ENCODE measurements around the gene SUMF2. TPM values are rescaled to one million over a fixed set of nuclear protein-coding genes. Genes with fewer than 3 reads are reported as not detected.
"Not testable (repeated sequence)": the region's sequence is repeated elsewhere in the genome, so short reads cannot be mapped to it uniquely, and the experiment has no call there.

SUMF2 gene
- total and polyA plus RNA-seq, 7 experiments from 2014 or later = 120 to 196 (median 156) TPM

- no peaks in the 10 kb centered on the region for H3K27me3 Mint-ChIP-seq
- ATAC-seq = peak; percentile 32
- intact Hi-C loops (cut with micrococcal nuclease) = no loop called here
- H3K4me3 ChIP-seq (ENCODE audit: low read length) = no peak within 1 kb of the TSS
- no peaks in the 10 kb centered on the region for H3K9me3 ChIP-seq (ENCODE audit: control insufficient read depth in 2 of 3, low read length in 3 of 3)
- H3K27me3 ChIP-seq (ENCODE audit: control insufficient read depth in 2 of 2, insufficient read depth in 2 of 2, low read length in 2 of 2) = no peaks in the 10 kb centered on the region
- ChIA-PET POLR2A (interaction anchor here (0.6 to 0.9 kb wide), 4 partner anchors 13 to 304 kb away, joined by 3 read pairs; partner anchors contain the start of gene CHCHD2), CTCF (no interaction called here)
- no peak within 1 kb of the TSS for H3K27ac ChIP-seq (ENCODE audit: low read depth, low read length)
- peaks cover 0 to 3% (median 0%) of the 10 kb centered on the region in 7 donors for H3K4me1 Mint-ChIP-seq
- H3K9me3 Mint-ChIP-seq = peaks cover 0 to 2% (median 0%) of the 10 kb centered on the region in 11 donors
- H3K4me1 ChIP-seq (ENCODE audit: control insufficient read depth in 2 of 2, insufficient read depth in 2 of 2, low read length in 2 of 2) = no peaks in the 10 kb centered on the region
- no peak within 1 kb of the TSS for H3K4me3 Mint-ChIP-seq
- no peaks in the 10 kb centered on the region for H3K36me3 ChIP-seq (ENCODE audit: control insufficient read depth in 2 of 3, insufficient read depth in 3 of 3, low read length in 3 of 3)
- no peak for DNase-seq
- peaks cover 0 to 5% (median 0%) of the 10 kb centered on the region in 5 donors for H3K36me3 Mint-ChIP-seq
- H3K27ac Mint-ChIP-seq = peak within 1 kb of the TSS in 2 of 9 donors; percentile 8 to 24
These were observed 28.9 kb downstream of the SUMF2 start, which contains the start of gene PHKG1 for GRCh38 chr7:56092789-56093531. Gene PHKG1, minus strand, starts transcription at chr7:56092952. Its CDS starts 4,011 bp downstream, at chr7:56088941.

- Mint-ChIP-seq H3K27ac (peak overlapping the region in 1 of 9 donors; percentile 14), H3K36me3 (peaks cover 4 to 17% (median 14%) of the 10 kb centered on the region in 5 donors), H3K27me3 (no peaks in the 10 kb centered on the region), H3K9me3 (no peaks in the 10 kb centered on the region), H3K4me3 (no peak overlapping the region), H3K4me1 (peaks cover 0 to 6% (median under 1%) of the 10 kb centered on the region in 7 donors)
- no peak overlapping the region for H3K4me3 ChIP-seq (ENCODE audit: low read length)
- H3K27me3 ChIP-seq (ENCODE audit: control insufficient read depth in 2 of 2, insufficient read depth in 2 of 2, low read length in 2 of 2) = no peaks in the 10 kb centered on the region
- H3K27ac ChIP-seq (ENCODE audit: low read depth, low read length) = no peak overlapping the region
- no peaks in the 10 kb centered on the region for H3K9me3 ChIP-seq (ENCODE audit: control insufficient read depth in 2 of 3, low read length in 3 of 3)
- ChIA-PET CTCF (no interaction called here), POLR2A (interaction anchor here (0.8 kb wide), 1 partner anchor 9 kb away, joined by 3 read pairs; the partner anchor contains the start of gene CHCHD2)
- intact Hi-C loops (cut with micrococcal nuclease) = no loop called here
- H3K36me3 ChIP-seq (ENCODE audit: control insufficient read depth in 2 of 3, insufficient read depth in 3 of 3, low read length in 3 of 3) = peaks cover 12 to 38% (median 21%) of the 10 kb centered on the region in 3 experiments
- no peak for DNase-seq
- no peak for ATAC-seq
- H3K4me1 ChIP-seq (ENCODE audit: control insufficient read depth in 2 of 2, insufficient read depth in 2 of 2, low read length in 2 of 2) = no peaks in the 10 kb centered on the region
These were observed 33.6 kb downstream of the SUMF2 start for GRCh38 chr7:56097700-56098099.

- peaks cover 4 to 18% (median 16%) of the 10 kb centered on the region in 5 donors for H3K36me3 Mint-ChIP-seq
- DNase-seq; H3K4me1 ChIP-seq (ENCODE audit: control insufficient read depth in 2 of 2, insufficient read depth in 2 of 2, low read length in 2 of 2); H3K9me3 ChIP-seq (ENCODE audit: control insufficient read depth in 2 of 3, low read length in 3 of 3); H3K4me3 Mint-ChIP-seq; H3K27ac Mint-ChIP-seq; H3K9me3 Mint-ChIP-seq; H3K4me3 ChIP-seq (ENCODE audit: low read length); H3K27ac ChIP-seq (ENCODE audit: low read depth, low read length); H3K4me1 Mint-ChIP-seq; CTCF ChIA-PET; H3K27me3 ChIP-seq (ENCODE audit: control insufficient read depth in 2 of 2, insufficient read depth in 2 of 2, low read length in 2 of 2); intact Hi-C loops (cut with micrococcal nuclease); ATAC-seq; H3K27me3 Mint-ChIP-seq: not testable (repeated sequence)
- H3K36me3 ChIP-seq (ENCODE audit: control insufficient read depth in 2 of 3, insufficient read depth in 3 of 3, low read length in 3 of 3) = peaks cover 16 to 44% (median 23%) of the 10 kb centered on the region in 3 experiments
- POLR2A ChIA-PET = interaction anchor here (0.8 to 1.0 kb wide), 2 partner anchors 8 to 42 kb away, joined by 3 read pairs; partner anchors contain the start of gene CHCHD2
These were observed 34.3 kb downstream of the SUMF2 start for GRCh38 chr7:56098187-56099008.

- Histone ChIP-seq H3K9me3 (ENCODE audit: control insufficient read depth in 2 of 3, low read length in 3 of 3) (no peaks in the 10 kb centered on the region), H3K27me3 (ENCODE audit: control insufficient read depth in 2 of 2, insufficient read depth in 2 of 2, low read length in 2 of 2) (no peaks in the 10 kb centered on the region), H3K36me3 (ENCODE audit: control insufficient read depth in 2 of 3, insufficient read depth in 3 of 3, low read length in 3 of 3) (peaks cover 16 to 53% (median 29%) of the 10 kb centered on the region in 3 experiments), H3K27ac (ENCODE audit: low read depth, low read length) (no peak overlapping the region), H3K4me1 (ENCODE audit: control insufficient read depth in 2 of 2, insufficient read depth in 2 of 2, low read length in 2 of 2) (peaks cover under 1 to 6% of the 10 kb centered on the region in 2 donors), H3K4me3 (ENCODE audit: low read length) (no peak overlapping the region)
- Mint-ChIP-seq H3K27me3 (no peaks in the 10 kb centered on the region), H3K4me1 (peaks cover 2 to 12% (median 6%) of the 10 kb centered on the region in 7 donors), H3K9me3 (no peaks in the 10 kb centered on the region), H3K4me3 (no peak overlapping the region), H3K27ac (peak overlapping the region in 1 of 9 donors; percentile 64), H3K36me3 (peaks cover 4 to 23% (median 21%) of the 10 kb centered on the region in 5 donors)
- no peak for DNase-seq
- no peak for ATAC-seq
- intact Hi-C loops (cut with micrococcal nuclease) = no loop called here
- ChIA-PET POLR2A (interaction anchor here (0.7 to 0.8 kb wide), 2 partner anchors 48 to 512 kb away, joined by 3 read pairs; partner anchors contain the start of genes CCT6A and PSPH), CTCF (no interaction called here)
These were observed 35.6 kb downstream of the SUMF2 start for GRCh38 chr7:56099653-56100052.

GRCh38 chr7:56104138-56104537 is 40.1 kb downstream of the SUMF2 start:
- POLR2A ChIA-PET = interaction anchor here (0.7 to 1.5 kb wide), 2 partner anchors 39 to 750 kb away, joined by 3 read pairs; no protein-coding TSS in a partner anchor
- H3K27me3 ChIP-seq (ENCODE audit: control insufficient read depth in 2 of 2, insufficient read depth in 2 of 2, low read length in 2 of 2); H3K4me3 ChIP-seq (ENCODE audit: low read length); H3K27ac ChIP-seq (ENCODE audit: low read depth, low read length); DNase-seq; H3K9me3 ChIP-seq (ENCODE audit: control insufficient read depth in 2 of 3, low read length in 3 of 3); ATAC-seq; H3K27me3 Mint-ChIP-seq; intact Hi-C loops (cut with micrococcal nuclease); CTCF ChIA-PET: not testable (repeated sequence)
- Mint-ChIP-seq H3K4me3 (peak overlapping the region in 2 of 10 donors; percentile 59 to 62), H3K27ac (peak overlapping the region in 1 of 9 donors; percentile 19), H3K9me3 (peaks cover 0 to 16% (median 0%) of the 10 kb centered on the region in 11 donors), H3K4me1 (peaks cover 24 to 43% (median 33%) of the 10 kb centered on the region in 7 donors), H3K36me3 (peaks cover 7 to 46% (median 27%) of the 10 kb centered on the region in 5 donors)
- Histone ChIP-seq H3K36me3 (ENCODE audit: control insufficient read depth in 2 of 3, insufficient read depth in 3 of 3, low read length in 3 of 3) (peaks cover 16 to 54% (median 29%) of the 10 kb centered on the region in 3 experiments), H3K4me1 (ENCODE audit: control insufficient read depth in 2 of 2, insufficient read depth in 2 of 2, low read length in 2 of 2) (peaks cover 18 to 20% of the 10 kb centered on the region in 2 donors)

GRCh38 chr7:56105508-56105907 is 41.4 kb downstream of the SUMF2 start:
- ATAC-seq (no peak), DNase-seq (peak in 6 of 9 donors; percentile 7 to 59 (median 34))
- Histone ChIP-seq H3K4me3 (ENCODE audit: low read length) (peak overlapping the region; percentile 72), H3K4me1 (ENCODE audit: control insufficient read depth in 2 of 2, insufficient read depth in 2 of 2, low read length in 2 of 2) (peaks cover 18 to 20% of the 10 kb centered on the region in 2 donors), H3K36me3 (ENCODE audit: control insufficient read depth in 2 of 3, insufficient read depth in 3 of 3, low read length in 3 of 3) (peaks cover 8 to 41% (median 28%) of the 10 kb centered on the region in 3 experiments), H3K9me3 (ENCODE audit: control insufficient read depth in 2 of 3, low read length in 3 of 3) (no peaks in the 10 kb centered on the region), H3K27me3 (ENCODE audit: control insufficient read depth in 2 of 2, insufficient read depth in 2 of 2, low read length in 2 of 2) (no peaks in the 10 kb centered on the region), H3K27ac (ENCODE audit: low read depth, low read length) (peak overlapping the region; percentile 95)
- Mint-ChIP-seq H3K4me1 (peaks cover 19 to 43% (median 33%) of the 10 kb centered on the region in 7 donors), H3K27ac (peak overlapping the region; percentile 97 to 99 (median 98)), H3K27me3 (no peaks in the 10 kb centered on the region), H3K4me3 (peak overlapping the region; percentile 94 to 100 (median 96)), H3K36me3 (peaks cover 4 to 42% (median 20%) of the 10 kb centered on the region in 5 donors), H3K9me3 (peaks cover 0 to 16% (median 0%) of the 10 kb centered on the region in 11 donors)
- intact Hi-C loops (cut with micrococcal nuclease) = loop anchor here in 1 of 2 donors (5.0 kb wide), 3 partner anchors 102 to 573 kb away; partner anchors contain the start of gene VOPP1
- ChIA-PET CTCF (interaction anchor here (0.6 kb wide), 1 partner anchor 99 kb away, joined by 3 read pairs; no protein-coding TSS in a partner anchor), POLR2A (interaction anchor here (0.8 to 2.0 kb wide), 9 partner anchors 10 to 1347 kb away, joined by 3 to 19 read pairs (median 5); partner anchors contain the start of genes CCT6A, LANCL2, NUPR2 and PHKG1)

All from naive thymus-derived CD4-positive, alpha-beta T cell (primary cell).